ENCODE measurements around the gene CTAGE15. TPM values are rescaled to one million over a fixed set of nuclear protein-coding genes. Genes with fewer than 3 reads are reported as not detected.
"Not testable (repeated sequence)": the region's sequence is repeated elsewhere in the genome, so short reads cannot be mapped to it uniquely, and the experiment has no call there.

CTAGE15 gene
- total RNA-seq (2014; rRNA removed; shearing (Covaris generic)), result 0.13 and 0.22 TPM in 2 replicates

- not testable (repeated sequence) for H3K27ac ChIP-seq; H3K4me1 ChIP-seq (replicated peaks); DNase-seq (ENCODE audit: low read depth in 1 of 2, low spot score in 2 of 2); H3K27me3 ChIP-seq (replicated peaks); H3K36me3 ChIP-seq; H3K9me3 ChIP-seq (replicated peaks); H3K4me3 ChIP-seq
Observed at GRCh38 chr7:143571501-143571900, at the start of gene CTAGE15. CTAGE15 (plus strand) TSS chr7:143571801; CDS start chr7:143571818, 17 bp downstream.

- H3K4me1 ChIP-seq (replicated peaks); H3K4me3 ChIP-seq; DNase-seq (ENCODE audit: low read depth in 1 of 2, low spot score in 2 of 2): not testable (repeated sequence)
Observed at GRCh38 chr7:143522309-143522916, 49.2 kb upstream of the CTAGE15 start.

GRCh38 chr7:143531169-143531926 lies 40.3 kb upstream of the CTAGE15 start:
- DNase-seq (ENCODE audit: low read depth in 1 of 2, low spot score in 2 of 2); H3K9me3 ChIP-seq (replicated peaks); H3K27ac ChIP-seq; H3K27me3 ChIP-seq (replicated peaks); H3K4me3 ChIP-seq; H3K36me3 ChIP-seq; H3K4me1 ChIP-seq (replicated peaks): not testable (repeated sequence)

More at GRCh38 chr7:143522309-143522916, 49.2 kb upstream of the CTAGE15 start:
- H3K9me3 ChIP-seq (replicated peaks); H3K27ac ChIP-seq; H3K27me3 ChIP-seq (replicated peaks); H3K36me3 ChIP-seq: not testable (repeated sequence)

- H3K27me3 ChIP-seq (replicated peaks); H3K4me1 ChIP-seq (replicated peaks); H3K36me3 ChIP-seq; H3K4me3 ChIP-seq; DNase-seq (ENCODE audit: low read depth in 1 of 2, low spot score in 2 of 2); H3K9me3 ChIP-seq (replicated peaks); H3K27ac ChIP-seq: not testable (repeated sequence)
Observed at GRCh38 chr7:143531932-143532331, 39.7 kb upstream of the CTAGE15 start.

GRCh38 chr7:143533213-143533839 lies 38.3 kb upstream of the CTAGE15 start:
- not testable (repeated sequence) for H3K27ac ChIP-seq; H3K9me3 ChIP-seq (replicated peaks); H3K27me3 ChIP-seq (replicated peaks); DNase-seq (ENCODE audit: low read depth in 1 of 2, low spot score in 2 of 2); H3K4me1 ChIP-seq (replicated peaks); H3K36me3 ChIP-seq; H3K4me3 ChIP-seq

GRCh38 chr7:143536443-143536842 lies 35.2 kb upstream of the CTAGE15 start:
- DNase-seq (ENCODE audit: low read depth in 1 of 2, low spot score in 2 of 2); H3K4me3 ChIP-seq; H3K36me3 ChIP-seq; H3K9me3 ChIP-seq (replicated peaks); H3K27ac ChIP-seq; H3K27me3 ChIP-seq (replicated peaks); H3K4me1 ChIP-seq (replicated peaks): not testable (repeated sequence)

GRCh38 chr7:143543288-143544038 lies 28.1 kb upstream of the CTAGE15 start:
- not testable (repeated sequence) for H3K27ac ChIP-seq

GRCh38 chr7:143555968-143556367 lies 15.6 kb upstream of the CTAGE15 start:
- not testable (repeated sequence) for H3K27me3 ChIP-seq (replicated peaks); H3K36me3 ChIP-seq; DNase-seq (ENCODE audit: low read depth in 1 of 2, low spot score in 2 of 2); H3K4me3 ChIP-seq; H3K4me1 ChIP-seq (replicated peaks); H3K9me3 ChIP-seq (replicated peaks); H3K27ac ChIP-seq

More at GRCh38 chr7:143543288-143544038, 28.1 kb upstream of the CTAGE15 start:
- not testable (repeated sequence) for H3K9me3 ChIP-seq (replicated peaks); H3K4me3 ChIP-seq; H3K27me3 ChIP-seq (replicated peaks); DNase-seq (ENCODE audit: low read depth in 1 of 2, low spot score in 2 of 2); H3K36me3 ChIP-seq; H3K4me1 ChIP-seq (replicated peaks)

- not testable (repeated sequence) for H3K27ac ChIP-seq; H3K4me1 ChIP-seq (replicated peaks); H3K4me3 ChIP-seq; H3K36me3 ChIP-seq; H3K9me3 ChIP-seq (replicated peaks); H3K27me3 ChIP-seq (replicated peaks)
- peak in 1 of 2 experiments; percentile 47 for DNase-seq (ENCODE audit: low read depth in 1 of 2, low spot score in 2 of 2)
Observed at GRCh38 chr7:143563306-143563705, 8.3 kb upstream of the CTAGE15 start.

- not testable (repeated sequence) for H3K27ac ChIP-seq; H3K4me3 ChIP-seq; H3K4me1 ChIP-seq (replicated peaks); DNase-seq (ENCODE audit: low read depth in 1 of 2, low spot score in 2 of 2); H3K27me3 ChIP-seq (replicated peaks); H3K9me3 ChIP-seq (replicated peaks); H3K36me3 ChIP-seq
Observed at GRCh38 chr7:143566001-143566400, 5.6 kb upstream of the CTAGE15 start.

- H3K27ac ChIP-seq; H3K4me3 ChIP-seq; H3K36me3 ChIP-seq; H3K9me3 ChIP-seq (replicated peaks); H3K27me3 ChIP-seq (replicated peaks); DNase-seq (ENCODE audit: low read depth in 1 of 2, low spot score in 2 of 2); H3K4me1 ChIP-seq (replicated peaks): not testable (repeated sequence)
Observed at GRCh38 chr7:143588183-143588582, 16.6 kb downstream of the CTAGE15 start.

GRCh38 chr7:143589897-143590296 lies 18.3 kb downstream of the CTAGE15 start:
- H3K27me3 ChIP-seq (replicated peaks); DNase-seq (ENCODE audit: low read depth in 1 of 2, low spot score in 2 of 2); H3K4me1 ChIP-seq (replicated peaks); H3K4me3 ChIP-seq; H3K9me3 ChIP-seq (replicated peaks); H3K36me3 ChIP-seq; H3K27ac ChIP-seq: not testable (repeated sequence)

- H3K27ac ChIP-seq; H3K27me3 ChIP-seq (replicated peaks); H3K36me3 ChIP-seq; H3K9me3 ChIP-seq (replicated peaks); DNase-seq (ENCODE audit: low read depth in 1 of 2, low spot score in 2 of 2); H3K4me3 ChIP-seq; H3K4me1 ChIP-seq (replicated peaks): not testable (repeated sequence)
Observed at GRCh38 chr7:143598086-143598485, 26.5 kb downstream of the CTAGE15 start.

GRCh38 chr7:143603549-143603948 lies 31.9 kb downstream of the CTAGE15 start:
- not testable (repeated sequence) for H3K9me3 ChIP-seq (replicated peaks); H3K27me3 ChIP-seq (replicated peaks); H3K4me1 ChIP-seq (replicated peaks); H3K27ac ChIP-seq; DNase-seq (ENCODE audit: low read depth in 1 of 2, low spot score in 2 of 2); H3K4me3 ChIP-seq; H3K36me3 ChIP-seq
